Gastroesophageal sphincter (tissue), 4 donors: ENCODE measurements around the gene TSPAN14. TPM values are rescaled to one million over a fixed set of nuclear protein-coding genes. Genes with fewer than 3 reads are reported as not detected.

ENCODE experiments used
- ATAC-seq: fragments of 150-250 bp; one replicate; pipeline ENCODE4 v1.9.1; 2016; ENCODE audit warnings: mild to moderate bottlenecking, moderate library complexity
- H3K27ac ChIP-seq, 4 donors: fragments of 200-600 bp; sonication (generic) in 3 of 4; 1 replicate in 3 of 4; 2 replicates in 1 of 4; pipeline ENCODE4 v1.5.1; 2016 to 2019
- H3K27me3 ChIP-seq: fragments of 200-600 bp; sonication (generic); one replicate; pipeline ENCODE4 v1.5.1; 2019
- H3K36me3 ChIP-seq, 2 donors: fragments of 200-600 bp; sonication (generic); one replicate each; pipeline ENCODE4 v1.5.1; 2019; ENCODE audit warnings: control low read depth in 1 of 2
- H3K4me1 ChIP-seq, 3 donors: fragments of 200-600 bp; sonication (generic); 1 replicate in 2 of 3; 2 replicates in 1 of 3; pipeline ENCODE4 v1.5.1; 2016 to 2019; ENCODE audit warnings: control low read depth in 2 of 3
- H3K4me3 ChIP-seq, 2 donors: fragments of 200-600 bp; sonication (generic); one replicate each; pipeline ENCODE4 v1.5.1; 2019; ENCODE audit warnings: mild to moderate bottlenecking in 1 of 2, moderate library complexity in 1 of 2
- H3K9me3 ChIP-seq, 3 donors: fragments of 200-600 bp; sonication (generic); one replicate each; pipeline ENCODE4 v1.5.1; 2017 to 2019; ENCODE audit warnings: control low read depth in 2 of 3
- EP300 ChIP-seq: sonication (generic); formaldehyde crosslinking; IDR thresholded peaks from one replicate; pipeline ENCODE4 v1.6.1; 2017; ENCODE audit warnings: antibody characterized with exemption, mild to moderate bottlenecking
- POLR2A ChIP-seq, 2 donors: fragments of 450-650 bp; IDR thresholded peaks; one replicate each; pipeline ENCODE4 v1.6.1; 2017; ENCODE audit warnings: antibody characterized with exemption in 2 of 2, mild to moderate bottlenecking in 2 of 2, moderate library complexity in 1 of 2
- POLR2AphosphoS5 ChIP-seq: sonication (generic); formaldehyde crosslinking; IDR thresholded peaks from one replicate; pipeline ENCODE4 v1.6.1; 2017; ENCODE audit warnings: antibody characterized with exemption
- WGBS, 2 donors: methylation state at CpG; one replicate each; pipeline ENCODE4 v1.1.5; 2018; ENCODE audit warnings: low coverage in 1 of 2; 5-methylcytosine and 5-hydroxymethylcytosine counted together
- total RNA-seq, 4 donors: library from RNA; depleted of rRNA; stranded (reverse); fragments of >200 nt; gene quantifications; one replicate each; pipeline ENCODE4 v1.1.0, GENCODE V29; 2016
- TF ChIP-seq, protein P1 (sequence below), 4 experiments: fragments of 200-600 bp in 2 of 4; fragments of 450-650 bp in 2 of 4; sonication (generic) in 1 of 4; IDR thresholded peaks; one replicate each; pipeline ENCODE4 v1.5.1; 2017 to 2019; ENCODE audit warnings: antibody characterized with exemption in 4 of 4, mild to moderate bottlenecking in 2 of 4, moderate library complexity in 2 of 4

Gene TSPAN14
- total RNA-seq, 4 donors from 2014 or later: 23.3 to 52.4 (median 37.1) TPM

DNA sequence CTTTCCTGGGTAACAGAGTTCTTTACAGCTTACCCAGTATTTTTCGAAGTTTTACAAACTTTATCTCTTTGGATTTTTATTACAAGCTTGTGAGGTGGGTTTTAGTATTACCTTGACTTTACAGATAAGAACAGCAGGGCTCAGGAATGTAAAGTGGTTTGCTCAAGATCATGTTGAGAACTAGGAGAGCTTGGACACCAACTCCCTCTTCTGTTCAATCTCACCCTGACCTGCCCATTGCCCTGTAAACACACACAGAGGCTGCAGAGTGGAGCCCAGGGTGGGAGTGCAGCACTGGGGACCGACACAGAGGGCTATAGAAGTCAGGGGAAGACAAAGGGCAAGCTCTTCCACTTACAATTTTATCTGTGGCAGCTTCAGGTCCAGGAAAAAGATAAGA is 4.6 kb upstream of the TSPAN14 start:
- TF ChIP-seq, protein P1, sequence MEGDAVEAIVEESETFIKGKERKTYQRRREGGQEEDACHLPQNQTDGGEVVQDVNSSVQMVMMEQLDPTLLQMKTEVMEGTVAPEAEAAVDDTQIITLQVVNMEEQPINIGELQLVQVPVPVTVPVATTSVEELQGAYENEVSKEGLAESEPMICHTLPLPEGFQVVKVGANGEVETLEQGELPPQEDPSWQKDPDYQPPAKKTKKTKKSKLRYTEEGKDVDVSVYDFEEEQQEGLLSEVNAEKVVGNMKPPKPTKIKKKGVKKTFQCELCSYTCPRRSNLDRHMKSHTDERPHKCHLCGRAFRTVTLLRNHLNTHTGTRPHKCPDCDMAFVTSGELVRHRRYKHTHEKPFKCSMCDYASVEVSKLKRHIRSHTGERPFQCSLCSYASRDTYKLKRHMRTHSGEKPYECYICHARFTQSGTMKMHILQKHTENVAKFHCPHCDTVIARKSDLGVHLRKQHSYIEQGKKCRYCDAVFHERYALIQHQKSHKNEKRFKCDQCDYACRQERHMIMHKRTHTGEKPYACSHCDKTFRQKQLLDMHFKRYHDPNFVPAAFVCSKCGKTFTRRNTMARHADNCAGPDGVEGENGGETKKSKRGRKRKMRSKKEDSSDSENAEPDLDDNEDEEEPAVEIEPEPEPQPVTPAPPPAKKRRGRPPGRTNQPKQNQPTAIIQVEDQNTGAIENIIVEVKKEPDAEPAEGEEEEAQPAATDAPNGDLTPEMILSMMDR (IDR thresholded peaks at IDR 0.05): no peak
- TF ChIP-seq POLR2A (IDR thresholded peaks at IDR 0.05): no peak
- Histone ChIP-seq H3K36me3 (no peaks in the 10 kb centered on the region), H3K4me3 (no peak overlapping the region), H3K4me1 (peaks cover 0 to 20% (median 5%) of the 10 kb centered on the region in 3 donors), H3K27ac (no peak overlapping the region), H3K9me3 (no peaks in the 10 kb centered on the region), H3K27me3 (no peaks in the 10 kb centered on the region)
- 75 to 86% methylated on average over 1 to 2 of the region's 2 CpGs for WGBS, 2 donors
- ATAC-seq: no peak

- Histone ChIP-seq H3K4me3 (no peak overlapping the region), H3K4me1 (peaks cover 0 to 27% (median 11%) of the 10 kb centered on the region in 3 donors), H3K27me3 (no peaks in the 10 kb centered on the region), H3K9me3 (no peaks in the 10 kb centered on the region), H3K27ac (no peak overlapping the region), H3K36me3 (no peaks in the 10 kb centered on the region)
- 100% methylated on average over 1 of the region's 1 CpG for WGBS, 2 donors
- ATAC-seq: no peak
- TF ChIP-seq POLR2A (IDR thresholded peaks at IDR 0.05) (no peak), EP300 (no peak), POLR2AphosphoS5 (no peak)
- TF ChIP-seq, protein P1 (IDR thresholded peaks at IDR 0.05): no peak
Observed at GRCh38 chr10:80451132-80451531, 3.0 kb upstream of the TSPAN14 start.

GRCh38 chr10:80452069-80452468 is 2.0 kb upstream of the TSPAN14 start:
- Histone ChIP-seq H3K4me1 (peaks cover 0 to 36% (median 14%) of the 10 kb centered on the region in 3 donors), H3K4me3 (no peak overlapping the region), H3K27ac (peak overlapping the region in 1 of 4 donors; percentile 26), H3K9me3 (no peaks in the 10 kb centered on the region), H3K27me3 (no peaks in the 10 kb centered on the region), H3K36me3 (no peaks in the 10 kb centered on the region)
- no peak for ATAC-seq
- TF ChIP-seq POLR2AphosphoS5 (no peak), POLR2A (IDR thresholded peaks at IDR 0.05) (no peak), EP300 (no peak)
- TF ChIP-seq, protein P1 (IDR thresholded peaks at IDR 0.05): no peak

DNA sequence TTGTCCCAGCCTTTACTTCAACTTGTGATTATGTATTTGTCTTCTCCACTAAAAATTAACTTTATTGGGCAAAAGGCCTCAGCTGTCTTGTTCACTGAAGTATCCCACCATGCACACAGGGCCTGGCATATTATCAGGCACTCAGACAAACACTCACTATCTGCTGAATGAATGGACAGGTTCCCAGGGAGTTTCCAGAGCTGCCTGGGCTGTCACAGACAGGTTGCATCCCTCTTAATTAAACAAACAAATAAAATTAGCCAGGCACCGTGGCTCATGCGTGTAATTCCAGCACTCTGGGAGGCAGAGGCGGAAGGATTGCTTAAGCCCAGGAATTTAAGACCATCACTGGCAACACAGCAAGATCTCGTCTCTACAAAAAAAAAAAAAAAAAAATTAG is 1.5 kb upstream of the TSPAN14 start:
- Histone ChIP-seq H3K27ac (peak overlapping the region in 2 of 4 donors; percentile 26 to 96), H3K27me3 (no peaks in the 10 kb centered on the region), H3K9me3 (no peaks in the 10 kb centered on the region), H3K4me1 (peaks cover 0 to 42% (median 17%) of the 10 kb centered on the region in 3 donors), H3K4me3 (no peak overlapping the region), H3K36me3 (no peaks in the 10 kb centered on the region)
- TF ChIP-seq POLR2A (IDR thresholded peaks at IDR 0.05): no peak
- no peak for TF ChIP-seq EP300
- TF ChIP-seq, protein P1 (IDR thresholded peaks at IDR 0.05): no peak
- no peak for TF ChIP-seq POLR2AphosphoS5
- ATAC-seq: no peak
- WGBS, 2 donors: 60% methylated on average over 1 of the region's 4 CpGs; no CpG with 5 or more reads in 1 of the 2 donors

GRCh38 chr10:80453056-80453841 is 861 bp upstream of the TSPAN14 start:
- WGBS, 2 donors: 23 to 56% methylated on average over 3 to 18 of the region's 23 CpGs
- Histone ChIP-seq H3K27ac (peak overlapping the region; percentile 85 to 99 (median 94)), H3K4me1 (peaks cover 0 to 48% (median 22%) of the 10 kb centered on the region in 3 donors), H3K27me3 (no peaks in the 10 kb centered on the region), H3K36me3 (no peaks in the 10 kb centered on the region), H3K9me3 (no peaks in the 10 kb centered on the region), H3K4me3 (peak overlapping the region; percentile 30 to 96)
- no peak for ATAC-seq
- no peak for TF ChIP-seq EP300
- TF ChIP-seq, protein P1 (IDR thresholded peaks at IDR 0.05): peak in 1 of 4 experiments; percentile 22
- TF ChIP-seq POLR2AphosphoS5: no peak
